ENCODE results near the gene KDM7A.

The KDM7A gene

DNA sequence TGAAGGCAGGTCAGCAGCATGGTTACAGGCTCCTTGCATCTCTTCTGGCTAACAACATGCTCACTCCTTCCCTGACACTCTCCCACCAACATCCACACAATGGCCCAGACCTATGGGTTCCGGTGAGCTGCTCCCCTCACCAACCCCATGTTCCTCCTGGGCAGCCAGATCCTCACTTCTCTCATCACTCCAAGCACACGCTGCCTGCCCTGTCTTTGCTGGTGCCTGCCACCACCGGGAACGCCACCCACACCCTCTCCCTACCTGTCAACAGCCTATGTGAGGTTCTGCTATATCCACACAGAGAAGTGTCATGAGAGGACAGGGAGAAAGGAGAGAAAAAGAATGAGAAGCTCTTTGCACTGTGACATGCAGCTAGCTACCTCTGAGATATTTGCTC is 128.6 kb downstream of the KDM7A start:
- TF ChIP-seq POLR2A (IDR thresholded peaks at IDR 0.05; ENCODE audit: extremely low read depth, insufficient read length): no peak
- TF ChIP-seq, protein P1, sequence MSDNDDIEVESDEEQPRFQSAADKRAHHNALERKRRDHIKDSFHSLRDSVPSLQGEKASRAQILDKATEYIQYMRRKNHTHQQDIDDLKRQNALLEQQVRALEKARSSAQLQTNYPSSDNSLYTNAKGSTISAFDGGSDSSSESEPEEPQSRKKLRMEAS (IDR thresholded peaks at IDR 0.05; ENCODE audit: low read depth, low read length): no peak
- TF ChIP-seq, protein P2, sequence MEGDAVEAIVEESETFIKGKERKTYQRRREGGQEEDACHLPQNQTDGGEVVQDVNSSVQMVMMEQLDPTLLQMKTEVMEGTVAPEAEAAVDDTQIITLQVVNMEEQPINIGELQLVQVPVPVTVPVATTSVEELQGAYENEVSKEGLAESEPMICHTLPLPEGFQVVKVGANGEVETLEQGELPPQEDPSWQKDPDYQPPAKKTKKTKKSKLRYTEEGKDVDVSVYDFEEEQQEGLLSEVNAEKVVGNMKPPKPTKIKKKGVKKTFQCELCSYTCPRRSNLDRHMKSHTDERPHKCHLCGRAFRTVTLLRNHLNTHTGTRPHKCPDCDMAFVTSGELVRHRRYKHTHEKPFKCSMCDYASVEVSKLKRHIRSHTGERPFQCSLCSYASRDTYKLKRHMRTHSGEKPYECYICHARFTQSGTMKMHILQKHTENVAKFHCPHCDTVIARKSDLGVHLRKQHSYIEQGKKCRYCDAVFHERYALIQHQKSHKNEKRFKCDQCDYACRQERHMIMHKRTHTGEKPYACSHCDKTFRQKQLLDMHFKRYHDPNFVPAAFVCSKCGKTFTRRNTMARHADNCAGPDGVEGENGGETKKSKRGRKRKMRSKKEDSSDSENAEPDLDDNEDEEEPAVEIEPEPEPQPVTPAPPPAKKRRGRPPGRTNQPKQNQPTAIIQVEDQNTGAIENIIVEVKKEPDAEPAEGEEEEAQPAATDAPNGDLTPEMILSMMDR (IDR thresholded peaks at IDR 0.05; ENCODE audit: low read depth, low read length): no peak
- TF ChIP-seq MYC (IDR thresholded peaks at IDR 0.05; ENCODE audit: low read depth, low read length): no peak
- DNase-seq (ENCODE audit: low read depth): no peak
- no peak overlapping the region for H3K4me3 ChIP-seq (ENCODE audit: low read depth, low read length)

DNA sequence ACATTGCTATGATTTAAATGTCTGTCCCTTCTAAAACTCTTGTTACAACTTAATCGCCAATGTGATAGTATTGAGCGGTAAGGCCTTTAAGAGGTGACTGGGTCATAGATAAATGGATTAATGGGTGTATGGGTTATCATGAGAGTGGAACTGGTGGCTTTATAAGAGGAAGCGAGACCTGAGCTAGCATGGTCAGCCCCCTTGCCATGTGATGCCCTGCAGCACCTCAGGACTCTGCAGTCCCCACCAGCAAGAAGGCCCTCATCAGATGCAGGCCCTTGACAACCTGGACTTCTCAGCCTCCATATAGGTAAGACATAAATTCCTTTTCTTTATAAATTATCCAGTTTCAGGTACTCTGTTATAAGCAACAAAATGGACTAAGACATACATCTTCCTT is 129.6 kb downstream of the KDM7A start:
- no peak overlapping the region for H3K4me3 ChIP-seq (ENCODE audit: low read depth, low read length)
- TF ChIP-seq, protein P2 (IDR thresholded peaks at IDR 0.05; ENCODE audit: low read depth, low read length): no peak
- TF ChIP-seq POLR2A (IDR thresholded peaks at IDR 0.05; ENCODE audit: extremely low read depth, insufficient read length) (no peak), MYC (IDR thresholded peaks at IDR 0.05; ENCODE audit: low read depth, low read length) (no peak)
- TF ChIP-seq, protein P1 (IDR thresholded peaks at IDR 0.05; ENCODE audit: low read depth, low read length): no peak
- DNase-seq (ENCODE audit: low read depth): no peak

DNA sequence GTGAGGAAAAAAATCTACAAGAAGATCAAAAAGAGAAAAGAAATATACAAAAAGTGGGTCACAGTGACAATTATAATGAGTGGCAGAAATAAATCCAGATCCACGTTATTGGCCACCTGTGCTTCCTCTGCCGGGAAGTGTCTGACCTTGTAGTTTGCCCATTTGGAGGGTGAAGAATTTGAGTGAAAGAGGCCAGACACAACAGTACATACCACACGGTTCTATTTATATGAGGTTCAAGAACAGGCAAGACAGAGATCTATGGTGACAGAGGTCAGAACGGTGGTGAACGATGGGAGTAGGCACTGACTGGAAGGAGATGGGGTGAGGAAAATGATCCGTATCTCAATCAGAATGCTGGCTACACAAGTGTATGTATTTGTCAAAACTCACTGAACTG is 131.1 kb downstream of the KDM7A start:
- no peak overlapping the region for H3K4me3 ChIP-seq (ENCODE audit: low read depth, low read length)
- TF ChIP-seq POLR2A (IDR thresholded peaks at IDR 0.05; ENCODE audit: extremely low read depth, insufficient read length): no peak
- TF ChIP-seq, protein P1 (IDR thresholded peaks at IDR 0.05; ENCODE audit: low read depth, low read length): no peak
- no peak for TF ChIP-seq MYC (IDR thresholded peaks at IDR 0.05; ENCODE audit: low read depth, low read length)
- TF ChIP-seq, protein P2 (IDR thresholded peaks at IDR 0.05; ENCODE audit: low read depth, low read length): no peak
- DNase-seq (ENCODE audit: low read depth): no peak

DNA sequence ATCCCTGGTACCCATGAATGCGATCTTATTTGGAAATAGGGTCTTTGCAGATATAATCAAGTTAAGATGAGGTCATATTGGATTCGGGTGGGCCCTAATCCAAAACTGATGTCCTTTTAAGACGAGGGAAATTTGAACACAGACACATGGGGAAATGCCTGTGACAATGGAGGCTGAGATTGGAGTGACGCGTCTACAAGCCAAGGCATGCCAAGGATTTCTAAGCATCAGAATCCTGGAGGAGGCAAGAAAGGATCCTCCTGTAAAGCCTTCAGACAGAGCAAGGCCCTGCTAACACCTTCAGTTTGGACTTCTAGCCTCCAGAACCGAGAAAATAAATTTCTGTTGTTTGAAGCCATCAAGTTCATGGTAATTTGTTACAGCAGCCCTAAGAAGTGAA is 132.5 kb downstream of the KDM7A start:
- TF ChIP-seq, protein P1 (IDR thresholded peaks at IDR 0.05; ENCODE audit: low read depth, low read length): no peak
- TF ChIP-seq, protein P2 (IDR thresholded peaks at IDR 0.05; ENCODE audit: low read depth, low read length): no peak
- no peak for TF ChIP-seq POLR2A (IDR thresholded peaks at IDR 0.05; ENCODE audit: extremely low read depth, insufficient read length)
- no peak for TF ChIP-seq MYC (IDR thresholded peaks at IDR 0.05; ENCODE audit: low read depth, low read length)
- H3K4me3 ChIP-seq (ENCODE audit: low read depth, low read length): no peak overlapping the region
- no peak for DNase-seq (ENCODE audit: low read depth)

DNA sequence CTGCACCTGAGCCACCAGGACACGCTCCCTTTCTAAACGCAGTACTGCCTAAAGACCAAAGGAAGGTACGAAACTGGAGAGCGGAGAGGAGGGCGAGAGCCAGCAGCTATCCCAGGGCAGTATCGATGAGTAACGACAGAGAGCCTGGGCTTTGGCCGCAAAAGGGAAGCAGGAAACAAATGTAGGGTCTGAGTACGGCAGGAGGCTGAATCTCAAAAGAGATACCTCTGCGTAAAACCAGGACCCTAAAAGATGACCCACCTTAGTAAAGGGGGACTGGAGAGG is 134.5 kb downstream of the KDM7A start:
- no peak for DNase-seq (ENCODE audit: low read depth)
- no peak overlapping the region for H3K4me3 ChIP-seq (ENCODE audit: low read depth, low read length)
- TF ChIP-seq, protein P2 (IDR thresholded peaks at IDR 0.05; ENCODE audit: low read depth, low read length): no peak
- TF ChIP-seq POLR2A (IDR thresholded peaks at IDR 0.05; ENCODE audit: extremely low read depth, insufficient read length) (no peak), MYC (IDR thresholded peaks at IDR 0.05; ENCODE audit: low read depth, low read length) (no peak)
- TF ChIP-seq, protein P1 (IDR thresholded peaks at IDR 0.05; ENCODE audit: low read depth, low read length): no peak

Data from NB4 (cell line).